ENCODE measurements around the gene HIPK1.

The HIPK1 gene

DNA sequence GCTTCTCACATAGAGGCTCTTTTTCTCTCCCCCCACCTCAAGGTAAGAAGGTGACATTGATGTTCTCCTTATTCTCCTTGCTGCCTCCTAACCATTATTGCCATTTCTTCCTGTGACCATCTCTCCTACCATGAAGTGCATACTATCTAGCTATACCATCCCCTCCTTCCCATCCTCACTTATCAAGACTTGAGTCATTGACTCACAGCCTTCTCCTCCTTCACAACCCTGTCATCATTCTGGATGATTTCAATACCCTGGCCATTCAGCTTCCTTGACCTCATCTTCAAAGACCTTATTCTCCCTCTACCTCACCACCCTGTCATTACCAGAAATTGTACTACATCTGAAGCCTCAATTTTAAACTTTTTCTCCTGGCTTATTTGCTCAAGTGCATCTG is 10.9 kb upstream of the HIPK1 start:
- Histone ChIP-seq H3K27ac (no peak overlapping the region), H3K4me3 (no peak overlapping the region), H3K9ac (ENCODE audit: insufficient read length) (no peak overlapping the region), H3K9me3 (ENCODE audit: low read depth, low read length) (no peaks in the 10 kb centered on the region), H3K36me3 (ENCODE audit: insufficient read depth, low read length) (peaks cover 6% of the 10 kb centered on the region; the same call in 1 of the 2 replicates)
- DNase-seq (ENCODE audit: low read depth, low spot score) = no peak
- TF ChIP-seq POLR2AphosphoS5 (IDR thresholded peaks at IDR 0.05; ENCODE audit: borderline replicate concordance, low read depth, low read length) = no peak
- TF ChIP-seq EZH2 (IDR thresholded peaks at IDR 0.05) = no peak
- TF ChIP-seq FOXP2 (optimal IDR thresholded peaks at IDR 0.05; ENCODE audit: control extremely low read depth, extremely low read length, insufficient read depth) = no peak

GRCh38 chr1:113922957-113923356 is 6.2 kb upstream of the HIPK1 start:
- H3K4me3 ChIP-seq = no peak overlapping the region
- H3K9me3 ChIP-seq (ENCODE audit: low read depth, low read length) = no peaks in the 10 kb centered on the region
- TF ChIP-seq EZH2 (IDR thresholded peaks at IDR 0.05) (no peak), POLR2AphosphoS5 (IDR thresholded peaks at IDR 0.05; ENCODE audit: borderline replicate concordance, low read depth, low read length) (no peak), FOXP2 (optimal IDR thresholded peaks at IDR 0.05; ENCODE audit: control extremely low read depth, extremely low read length, insufficient read depth) (no peak)
- no peak overlapping the region for H3K9ac ChIP-seq (ENCODE audit: insufficient read length)
- DNase-seq (ENCODE audit: low read depth, low spot score) = no peak
- H3K36me3 ChIP-seq (ENCODE audit: insufficient read depth, low read length) = no peaks in the 10 kb centered on the region
- H3K27ac ChIP-seq = no peak overlapping the region

- TF ChIP-seq POLR2AphosphoS5 (IDR thresholded peaks at IDR 0.05; ENCODE audit: borderline replicate concordance, low read depth, low read length) (no peak), EZH2 (IDR thresholded peaks at IDR 0.05) (no peak), FOXP2 (optimal IDR thresholded peaks at IDR 0.05; ENCODE audit: control extremely low read depth, extremely low read length, insufficient read depth) (no peak)
- Histone ChIP-seq H3K36me3 (ENCODE audit: insufficient read depth, low read length) (no peaks in the 10 kb centered on the region), H3K4me3 (no peak overlapping the region), H3K27ac (no peak overlapping the region), H3K9me3 (ENCODE audit: low read depth, low read length) (no peaks in the 10 kb centered on the region), H3K9ac (ENCODE audit: insufficient read length) (no peak overlapping the region)
- DNase-seq (ENCODE audit: low read depth, low spot score) = no peak
Measured at GRCh38 chr1:113924473-113924872, 4.7 kb upstream of the HIPK1 start.

GRCh38 chr1:113928187-113928930 is 765 bp upstream of the HIPK1 start:
- no peak for DNase-seq (ENCODE audit: low read depth, low spot score)
- no peak for TF ChIP-seq FOXP2 (optimal IDR thresholded peaks at IDR 0.05; ENCODE audit: control extremely low read depth, extremely low read length, insufficient read depth)
- TF ChIP-seq EZH2 (IDR thresholded peaks at IDR 0.05) = no peak
- no peak for TF ChIP-seq POLR2AphosphoS5 (IDR thresholded peaks at IDR 0.05; ENCODE audit: borderline replicate concordance, low read depth, low read length)
- Histone ChIP-seq H3K4me3 (peak overlapping the region; percentile 99), H3K27ac (peak overlapping the region; percentile 88), H3K9ac (ENCODE audit: insufficient read length) (peak overlapping the region; percentile 87), H3K36me3 (ENCODE audit: insufficient read depth, low read length) (no peaks in the 10 kb centered on the region), H3K9me3 (ENCODE audit: low read depth, low read length) (no peaks in the 10 kb centered on the region)

- no peaks in the 10 kb centered on the region for H3K9me3 ChIP-seq (ENCODE audit: low read depth, low read length)
- TF ChIP-seq POLR2AphosphoS5 (IDR thresholded peaks at IDR 0.05; ENCODE audit: borderline replicate concordance, low read depth, low read length) (no peak), EZH2 (IDR thresholded peaks at IDR 0.05) (no peak), FOXP2 (optimal IDR thresholded peaks at IDR 0.05; ENCODE audit: control extremely low read depth, extremely low read length, insufficient read depth) (no peak)
- DNase-seq (ENCODE audit: low read depth, low spot score) = no peak
- H3K36me3 ChIP-seq (ENCODE audit: insufficient read depth, low read length) = peaks cover 14% of the 10 kb centered on the region
- peak overlapping the region; percentile 99 for H3K4me3 ChIP-seq
- peak overlapping the region; percentile 88 for H3K27ac ChIP-seq
- H3K9ac ChIP-seq (ENCODE audit: insufficient read length) = peak overlapping the region; percentile 87
Measured at GRCh38 chr1:113929750-113930498, 800 bp downstream of the HIPK1 start.

DNA sequence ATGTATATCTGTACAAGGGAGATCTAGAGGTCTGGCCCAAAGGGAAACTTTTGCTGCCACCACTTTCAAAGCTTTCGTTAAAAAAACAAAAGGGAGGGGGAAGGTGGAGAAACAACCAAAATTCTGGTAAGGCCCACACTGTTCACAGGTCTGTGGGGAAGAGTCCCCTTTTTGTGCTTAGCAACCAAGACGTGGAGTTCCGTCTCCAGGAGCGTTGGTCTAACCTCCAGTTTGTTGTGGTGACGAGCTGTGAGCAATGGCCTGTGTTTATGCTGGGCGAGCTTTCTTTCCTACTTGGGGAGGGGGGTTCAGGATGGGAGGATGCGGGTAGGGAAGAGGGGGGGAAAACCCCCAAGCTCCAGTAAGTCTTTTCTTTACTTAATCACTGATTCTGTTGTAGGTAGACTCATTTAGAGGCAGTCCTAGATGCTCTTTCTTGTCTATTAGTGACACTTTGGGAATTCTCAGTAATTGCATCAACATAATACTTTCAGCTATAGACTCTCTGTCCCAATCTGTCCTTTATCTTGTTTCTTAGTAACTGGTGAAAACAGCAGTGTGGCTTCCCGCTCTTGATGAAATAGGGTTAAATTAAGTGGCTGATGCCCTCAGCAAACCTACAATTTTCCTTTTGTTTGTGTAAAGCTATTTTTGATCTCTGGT is 1.5 kb downstream of the HIPK1 start:
- no peak for TF ChIP-seq FOXP2 (optimal IDR thresholded peaks at IDR 0.05; ENCODE audit: control extremely low read depth, extremely low read length, insufficient read depth)
- TF ChIP-seq EZH2 (IDR thresholded peaks at IDR 0.05) = no peak
- no peak for TF ChIP-seq POLR2AphosphoS5 (IDR thresholded peaks at IDR 0.05; ENCODE audit: borderline replicate concordance, low read depth, low read length)
- Histone ChIP-seq H3K9ac (ENCODE audit: insufficient read length) (peak overlapping the region; percentile 87), H3K4me3 (peak overlapping the region; percentile 99), H3K9me3 (ENCODE audit: low read depth, low read length) (no peaks in the 10 kb centered on the region), H3K36me3 (ENCODE audit: insufficient read depth, low read length) (peaks cover 18% of the 10 kb centered on the region), H3K27ac (peak overlapping the region; percentile 88)
- no peak for DNase-seq (ENCODE audit: low read depth, low spot score)

GRCh38 chr1:113931451-113931851 is 2.3 kb downstream of the HIPK1 start:
- H3K9me3 ChIP-seq (ENCODE audit: low read depth, low read length) = no peaks in the 10 kb centered on the region
- H3K9ac ChIP-seq (ENCODE audit: insufficient read length) = peak overlapping the region; percentile 87
- H3K36me3 ChIP-seq (ENCODE audit: insufficient read depth, low read length) = peaks cover 18% of the 10 kb centered on the region
- DNase-seq (ENCODE audit: low read depth, low spot score) = no peak
- peak overlapping the region; percentile 88 for H3K27ac ChIP-seq
- peak overlapping the region; percentile 99 for H3K4me3 ChIP-seq
- TF ChIP-seq FOXP2 (optimal IDR thresholded peaks at IDR 0.05; ENCODE audit: control extremely low read depth, extremely low read length, insufficient read depth) (no peak), EZH2 (IDR thresholded peaks at IDR 0.05) (no peak), POLR2AphosphoS5 (IDR thresholded peaks at IDR 0.05; ENCODE audit: borderline replicate concordance, low read depth, low read length) (no peak)

GRCh38 chr1:113934006-113934405 is 4.9 kb downstream of the HIPK1 start:
- no peak overlapping the region for H3K4me3 ChIP-seq
- no peaks in the 10 kb centered on the region for H3K9me3 ChIP-seq (ENCODE audit: low read depth, low read length)
- peaks cover 18% of the 10 kb centered on the region for H3K36me3 ChIP-seq (ENCODE audit: insufficient read depth, low read length)
- no peak for DNase-seq (ENCODE audit: low read depth, low spot score)
- H3K27ac ChIP-seq = peak overlapping the region; percentile 29; the same call in 1 of the 2 replicates
- TF ChIP-seq EZH2 (IDR thresholded peaks at IDR 0.05) = no peak
- TF ChIP-seq POLR2AphosphoS5 (IDR thresholded peaks at IDR 0.05; ENCODE audit: borderline replicate concordance, low read depth, low read length) = no peak
- TF ChIP-seq FOXP2 (optimal IDR thresholded peaks at IDR 0.05; ENCODE audit: control extremely low read depth, extremely low read length, insufficient read depth) = no peak
- no peak overlapping the region for H3K9ac ChIP-seq (ENCODE audit: insufficient read length)
